Activated CD4-positive, CD25-positive, alpha-beta regulatory T cell (primary cell): ENCODE measurements around the gene NECAB3.

Source experiments
- DNase-seq, 4 experiments: peaks; one replicate each; lab custom pipeline; 2025; lab: John Stamatoyannopoulos, UW

Gene NECAB3

DNA sequence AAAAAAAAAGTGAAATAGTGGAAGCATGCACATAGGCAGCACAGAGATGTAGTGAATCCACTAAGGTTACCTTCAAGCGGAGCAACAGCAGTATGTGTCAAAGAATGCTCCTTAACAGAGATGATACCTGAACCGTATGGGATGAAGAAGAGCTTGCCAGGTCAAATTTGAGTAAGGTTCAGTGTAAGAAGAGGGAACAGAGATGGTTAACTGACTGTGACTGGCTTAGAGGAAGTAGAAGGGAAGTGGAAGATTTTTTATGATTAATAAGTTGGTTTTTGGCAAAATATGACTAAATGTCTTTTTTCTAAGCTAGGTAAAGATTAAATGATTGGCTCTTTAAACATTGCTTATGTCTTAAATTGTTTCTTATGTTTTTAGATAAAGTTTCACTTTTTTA lies 64.7 kb downstream of the NECAB3 start:
- no peak for DNase-seq
